Measurements from ENCODE around the gene CCL28. TPM values are rescaled to one million over a fixed set of nuclear protein-coding genes. Genes with fewer than 3 reads are reported as not detected.

The CCL28 gene
- total RNA-seq, 1 donor: 1.3 TPM

DNA sequence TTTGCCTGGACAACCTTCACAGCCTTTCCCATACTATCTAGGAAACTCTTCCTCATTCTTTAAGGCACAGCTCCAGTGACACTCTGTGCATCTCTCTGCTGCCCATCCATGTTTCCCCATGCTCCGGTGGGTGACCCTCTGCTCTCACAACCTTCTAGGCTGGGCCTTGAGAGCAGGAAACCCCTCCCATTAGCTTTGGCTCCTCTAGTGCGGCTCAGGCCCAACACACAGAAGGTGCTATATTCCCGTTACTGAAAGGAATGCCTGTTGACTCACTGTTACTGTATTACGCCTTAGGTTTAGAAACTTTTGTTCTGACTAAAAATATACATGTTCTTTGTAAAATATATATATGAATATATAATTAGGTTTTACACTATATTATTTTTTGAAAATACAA lies 8.1 kb upstream of the CCL28 start:
- no peak for DNase-seq (ENCODE audit: low read depth)
- TF ChIP-seq CTCF (IDR thresholded peaks at IDR 0.05; ENCODE audit: insufficient read depth, low read depth, low read length): no peak
- no peak overlapping the region for H3K4me3 ChIP-seq (ENCODE audit: low read depth, low read length)

GRCh38 chr5:43418561-43418960 lies 6.4 kb upstream of the CCL28 start:
- TF ChIP-seq CTCF (IDR thresholded peaks at IDR 0.05; ENCODE audit: insufficient read depth, low read depth, low read length): no peak
- no peak overlapping the region for H3K4me3 ChIP-seq (ENCODE audit: low read depth, low read length)

GRCh38 chr5:43416803-43417394 lies 4.7 kb upstream of the CCL28 start:
- no peak overlapping the region for H3K4me3 ChIP-seq (ENCODE audit: low read depth, low read length)

More at GRCh38 chr5:43418561-43418960, 6.4 kb upstream of the CCL28 start:
- DNase-seq (ENCODE audit: low read depth): no peak

GRCh38 chr5:43415935-43416802 lies 4.0 kb upstream of the CCL28 start:
- DNase-seq (ENCODE audit: low read depth): no peak
- TF ChIP-seq CTCF (IDR thresholded peaks at IDR 0.05; ENCODE audit: insufficient read depth, low read depth, low read length): no peak
- no peak overlapping the region for H3K4me3 ChIP-seq (ENCODE audit: low read depth, low read length)

More at GRCh38 chr5:43416803-43417394, 4.7 kb upstream of the CCL28 start:
- no peak for TF ChIP-seq CTCF (IDR thresholded peaks at IDR 0.05; ENCODE audit: insufficient read depth, low read depth, low read length)
- no peak for DNase-seq (ENCODE audit: low read depth)

DNA sequence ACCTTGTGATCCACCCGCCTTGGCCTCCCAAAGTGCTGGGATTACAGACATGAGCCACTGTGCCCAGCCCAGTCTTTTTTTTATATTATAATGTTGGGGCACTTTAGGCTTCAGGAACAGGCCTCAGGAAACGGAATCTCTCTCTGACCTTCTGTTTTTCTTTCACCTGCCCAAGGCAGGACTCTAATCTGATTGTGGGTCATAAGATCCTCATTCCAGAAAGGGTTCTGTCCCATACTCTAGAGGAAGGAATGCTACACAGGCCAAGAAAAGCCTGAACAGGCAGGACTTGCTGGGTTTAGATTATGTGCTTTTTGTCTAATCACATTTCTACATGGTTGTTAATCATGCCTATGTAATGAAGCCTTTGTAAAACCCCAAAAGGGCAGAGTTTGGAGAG lies 1.8 kb upstream of the CCL28 start:
- no peak for DNase-seq (ENCODE audit: low read depth)
- no peak for TF ChIP-seq CTCF (IDR thresholded peaks at IDR 0.05; ENCODE audit: insufficient read depth, low read depth, low read length)
- H3K4me3 ChIP-seq (ENCODE audit: low read depth, low read length): no peak overlapping the region

DNA sequence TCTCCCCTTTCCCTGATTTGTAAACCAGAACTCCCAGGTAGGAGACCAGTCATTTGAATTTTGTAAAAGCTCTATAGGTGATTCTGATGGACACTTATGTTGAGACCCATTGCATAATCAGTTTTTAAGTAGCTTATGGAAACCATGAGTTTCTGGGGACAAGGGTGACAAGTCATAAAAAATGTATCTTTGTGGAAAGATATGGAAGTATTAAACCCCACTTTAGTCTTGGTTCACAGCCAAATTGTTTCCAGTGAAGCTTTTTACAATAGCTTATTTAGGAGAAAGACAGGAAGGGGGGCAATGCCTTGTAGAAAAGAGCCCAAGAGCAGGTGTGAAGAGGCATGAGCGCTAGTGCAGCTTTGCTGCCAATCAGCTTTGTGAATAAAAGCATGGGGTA lies 453 bp upstream of the CCL28 start:
- DNase-seq (ENCODE audit: low read depth): no peak

More for the DNA sequence above, 453 bp upstream of the CCL28 start:
- TF ChIP-seq CTCF (IDR thresholded peaks at IDR 0.05; ENCODE audit: insufficient read depth, low read depth, low read length): no peak
- no peak overlapping the region for H3K4me3 ChIP-seq (ENCODE audit: low read depth, low read length)
